Upper lobe of right lung (tissue), 1 donor: ENCODE data around the gene PRKCE. TPM values are rescaled to one million over a fixed set of nuclear protein-coding genes. Genes with fewer than 3 reads are reported as not detected.
"Not testable (repeated sequence)": the region's sequence is repeated elsewhere in the genome, so short reads cannot be mapped to it uniquely, and the experiment has no call there.

Experiments
- ATAC-seq: fragments of 200-7000 bp; cut with Tn5 transposase; one replicate; pipeline ENCODE4 v1.9.1; 2020; ENCODE audit warnings: mild to moderate bottlenecking, moderate library complexity
- DNase-seq: peaks from one replicate; pipeline ENCODE4 v3.0.0-alpha.2; 2020
- H3K27ac ChIP-seq: fragments of 200-600 bp; one replicate; pipeline ENCODE4 v1.8.0; 2022
- H3K27me3 ChIP-seq: fragments of 200-600 bp; one replicate; pipeline ENCODE4 v1.8.0; 2022; ENCODE audit warnings: mild to moderate bottlenecking
- H3K36me3 ChIP-seq: fragments of 200-600 bp; one replicate; pipeline ENCODE4 v1.8.0; 2022
- H3K4me1 ChIP-seq: fragments of 200-600 bp; one replicate; pipeline ENCODE4 v1.8.0; 2022
- H3K4me3 ChIP-seq: fragments of 200-600 bp; one replicate; pipeline ENCODE4 v1.8.0; 2022; ENCODE audit warnings: mild to moderate bottlenecking
- H3K9me3 ChIP-seq: fragments of 200-600 bp; one replicate; pipeline ENCODE4 v1.8.0; 2022
- CTCF ChIP-seq: fragments of 200-600 bp; IDR thresholded peaks from one replicate; pipeline ENCODE4 v1.8.0; 2022; ENCODE audit warnings: antibody characterized with exemption
- intact Hi-C: fragments of 100-400 bp; cut with DNase I; formaldehyde crosslinking; loops from one replicate; pipeline ENCODE4 v1.11.0; 2022
- total RNA-seq: library from RNA; stranded (reverse); fragmentation: NEBNext Ultra II Directional; extraction: Animal tissue kit (Norgen Biotek cat#: 25700); gene quantifications from one replicate; pipeline ENCODE4 v1.2.1, GENCODE V29; 2021
- donor health status: DM: no; HTN: yes; CAD: no; lungs with severe emphysema.

Gene PRKCE
- total RNA-seq, 1 donor from 2014 or later: 65.6 TPM

GRCh38 chr2:45855374-45855773 is 203.9 kb downstream of the PRKCE start:
- no peak overlapping the region for H3K27ac ChIP-seq
- H3K36me3 ChIP-seq: no peaks in the 10 kb centered on the region
- DNase-seq (no peak), ATAC-seq (no peak)
- H3K27me3 ChIP-seq: no peaks in the 10 kb centered on the region
- TF ChIP-seq CTCF: no peak
- H3K4me1 ChIP-seq: peaks cover 9% of the 10 kb centered on the region
- no peak overlapping the region for H3K4me3 ChIP-seq
- intact Hi-C loops: no loop called here
- H3K9me3 ChIP-seq: no peaks in the 10 kb centered on the region

- peaks cover 21% of the 10 kb centered on the region for H3K4me1 ChIP-seq
- no peak overlapping the region for H3K27ac ChIP-seq
- H3K27me3 ChIP-seq: no peaks in the 10 kb centered on the region
- no peak for TF ChIP-seq CTCF
- no peak overlapping the region for H3K4me3 ChIP-seq
- intact Hi-C loops: no loop called here
- DNase-seq (no peak), ATAC-seq (no peak)
- H3K9me3 ChIP-seq: no peaks in the 10 kb centered on the region
- no peaks in the 10 kb centered on the region for H3K36me3 ChIP-seq
Measured at GRCh38 chr2:45856391-45857274, 205.2 kb downstream of the PRKCE start.

GRCh38 chr2:45857275-45857609 is 205.8 kb downstream of the PRKCE start:
- intact Hi-C loops: no loop called here
- no peaks in the 10 kb centered on the region for H3K9me3 ChIP-seq
- peaks cover 22% of the 10 kb centered on the region for H3K4me1 ChIP-seq
- no peak overlapping the region for H3K4me3 ChIP-seq
- ATAC-seq: no peak
- TF ChIP-seq CTCF: no peak
- DNase-seq: no peak
- H3K36me3 ChIP-seq: no peaks in the 10 kb centered on the region
- no peak overlapping the region for H3K27ac ChIP-seq
- H3K27me3 ChIP-seq: no peaks in the 10 kb centered on the region

GRCh38 chr2:45857867-45858520 is 206.5 kb downstream of the PRKCE start:
- ATAC-seq (no peak), DNase-seq (no peak)
- no peak overlapping the region for H3K27ac ChIP-seq
- H3K4me1 ChIP-seq: peaks cover 22% of the 10 kb centered on the region
- no peaks in the 10 kb centered on the region for H3K9me3 ChIP-seq
- no peaks in the 10 kb centered on the region for H3K27me3 ChIP-seq
- intact Hi-C loops: no loop called here
- no peaks in the 10 kb centered on the region for H3K36me3 ChIP-seq
- H3K4me3 ChIP-seq: no peak overlapping the region
- no peak for TF ChIP-seq CTCF

GRCh38 chr2:45858872-45859271 is 207.4 kb downstream of the PRKCE start:
- ATAC-seq, H3K27me3 ChIP-seq, DNase-seq, intact Hi-C loops, H3K27ac ChIP-seq, H3K36me3 ChIP-seq, H3K4me3 ChIP-seq, H3K9me3 ChIP-seq: not testable (repeated sequence)
- H3K4me1 ChIP-seq: peaks cover 22% of the 10 kb centered on the region

GRCh38 chr2:45859682-45860081 is 208.2 kb downstream of the PRKCE start:
- H3K9me3 ChIP-seq: no peaks in the 10 kb centered on the region
- H3K4me1 ChIP-seq: peaks cover 22% of the 10 kb centered on the region
- no peak for TF ChIP-seq CTCF
- DNase-seq (no peak), ATAC-seq (no peak)
- H3K27me3 ChIP-seq: no peaks in the 10 kb centered on the region
- H3K27ac ChIP-seq: peak overlapping the region; percentile 60
- intact Hi-C loops: no loop called here
- H3K36me3 ChIP-seq: no peaks in the 10 kb centered on the region
- H3K4me3 ChIP-seq: no peak overlapping the region
